HG03045 (cell line): ENCODE measurements around the gene NANP.

Experiments
- ATAC-seq: cut with Tn5 transposase; IDR thresholded peaks from one replicate; pipeline ENCODE4 v1.9.1; 2021; ENCODE audit warnings: mild to moderate bottlenecking, moderate library complexity; ENCODE audit not compliant: unreplicated experiment

The NANP gene

GRCh38 chr20:25573288-25574251, 50.2 kb downstream of the NANP start:
- no peak for ATAC-seq

GRCh38 chr20:25571817-25572216, 52.0 kb downstream of the NANP start:
- ATAC-seq: no peak

- ATAC-seq: no peak
Observed at GRCh38 chr20:25571240-25571639, 52.6 kb downstream of the NANP start.

- no peak for ATAC-seq
Observed at GRCh38 chr20:25570148-25570530, 53.7 kb downstream of the NANP start.

GRCh38 chr20:25567286-25567685, 56.5 kb downstream of the NANP start:
- no peak for ATAC-seq

GRCh38 chr20:25566821-25567220, 57.0 kb downstream of the NANP start:
- no peak for ATAC-seq

GRCh38 chr20:25565578-25566157, 58.1 kb downstream of the NANP start:
- no peak for ATAC-seq

- ATAC-seq: no peak
Observed at GRCh38 chr20:25563876-25564275, 59.9 kb downstream of the NANP start.

GRCh38 chr20:25563362-25563761, 60.5 kb downstream of the NANP start:
- no peak for ATAC-seq
